A673 (cell line): ENCODE data around the gene CNPY1. TPM values are rescaled to one million over a fixed set of nuclear protein-coding genes. Genes with fewer than 3 reads are reported as not detected.

ENCODE experiments used
- BruUV-seq: library from RNA; stranded (reverse); fragments of 400-500 nt; replicated peaks from 2 replicates; lab custom pipeline; 2021; lab: Mats Ljungman, UMichigan
- CTCF ChIA-PET: fragments of 300-600 bp; sonication (Branson Sonifier 250); formaldehyde crosslinking; loops from one replicate; lab custom pipeline; 2022; ENCODE audit warnings: antibody characterized with exemption; lab: Charles Lee
- POLR2A ChIA-PET: fragments of 300-600 bp; sonication (Branson Sonifier 250); formaldehyde crosslinking; loops from one replicate; lab custom pipeline; 2022; ENCODE audit warnings: antibody characterized with exemption; ENCODE audit not compliant: low non-redundant PET; lab: Charles Lee
- DNase-seq: peaks from one replicate; pipeline ENCODE4 v3.0.0-alpha.2; 2015; ENCODE audit warnings: low spot score
- H3K27ac ChIP-seq: fragments of 200-600 bp; sonication (generic); 2 replicates; pipeline ENCODE4 v1.5.1; 2016; ENCODE audit warnings: mixed run types, low read depth, mild to moderate bottlenecking, mixed read lengths, antibody characterized with exemption, low read length; ENCODE audit not compliant: poor library complexity, severe bottlenecking
- H3K27me3 ChIP-seq: fragments of 200-600 bp; sonication (generic); replicated peaks from 2 replicates; pipeline ENCODE4 v1.6.1; 2017; ENCODE audit warnings: mixed run types, low read depth, mild to moderate bottlenecking, mixed read lengths, antibody characterized with exemption, low read length; ENCODE audit not compliant: insufficient read depth, poor library complexity
- H3K36me3 ChIP-seq: fragments of 200-600 bp; sonication (generic); 2 replicates; pipeline ENCODE4 v1.6.1; 2016; ENCODE audit warnings: mixed run types, mild to moderate bottlenecking, mixed read lengths, antibody characterized with exemption, low read length; ENCODE audit not compliant: insufficient read depth, poor library complexity, severe bottlenecking
- H3K4me1 ChIP-seq: fragments of 200-600 bp; sonication (generic); 2 replicates; pipeline ENCODE4 v1.6.1; 2017; ENCODE audit warnings: mixed run types, mild to moderate bottlenecking, mixed read lengths, antibody characterized with exemption, low read length; ENCODE audit not compliant: insufficient read depth, poor library complexity, severe bottlenecking
- H3K4me3 ChIP-seq: fragments of 200-600 bp; sonication (generic); 2 replicates; pipeline ENCODE4 v1.5.1; 2016; ENCODE audit warnings: low read depth, mixed run types, mild to moderate bottlenecking, mixed read lengths, low read length; ENCODE audit not compliant: poor library complexity, severe bottlenecking
- H3K9me3 ChIP-seq: fragments of 200-600 bp; sonication (generic); 2 replicates; pipeline ENCODE4 v1.6.1; 2016; ENCODE audit warnings: mixed run types, low read depth, mild to moderate bottlenecking, mixed read lengths, antibody characterized with exemption, low read length; ENCODE audit not compliant: poor library complexity, severe bottlenecking
- CTCF ChIP-seq: fragments of 300-800, 200-600 bp; sonication (generic); conservative IDR thresholded peaks from 2 replicates; pipeline ENCODE4 v1.5.1; 2017; ENCODE audit warnings: low read depth, mild to moderate bottlenecking, antibody characterized with exemption, low read length, moderate library complexity, mixed read lengths
- EZH2 ChIP-seq: fragments of 200-600 bp; sonication (generic); IDR thresholded peaks from 2 replicates; pipeline ENCODE4 v1.6.1; 2017; ENCODE audit warnings: borderline replicate concordance, low read depth, mild to moderate bottlenecking, mixed read lengths, antibody characterized with exemption, low read length; ENCODE audit not compliant: poor library complexity, severe bottlenecking
- intact Hi-C: fragments of 100-400 bp; cut with micrococcal nuclease; formaldehyde crosslinking; loops from one replicate; pipeline ENCODE4 v1.10.0; 2022; ENCODE audit not compliant: unreplicated experiment
- total RNA-seq: library from RNA; stranded (reverse); gene quantifications from 2 replicates; pipeline ENCODE4 v1.2.3, GENCODE V29; 2021

Gene CNPY1
- total RNA-seq, 1 experiment from 2014 or later: not detected

GRCh38 chr7:155533120-155533826, 13.1 kb downstream of the CNPY1 start:
- Histone ChIP-seq H3K27ac (no peak overlapping the region), H3K9me3 (no peaks in the 10 kb centered on the region), H3K4me1 (peaks cover 14% of the 10 kb centered on the region), H3K4me3 (peak overlapping the region; percentile 32), H3K27me3 (peaks cover 66% of the 10 kb centered on the region), H3K36me3 (no peaks in the 10 kb centered on the region)
- CTCF ChIA-PET: no interaction called here
- TF ChIP-seq EZH2: peak; percentile 78
- no peak for TF ChIP-seq CTCF
- BruUV-seq: no TSS peak
- DNase-seq: no peak
- POLR2A ChIA-PET: no interaction called here
- intact Hi-C loops: loop anchor here (10.0 kb wide), 1 partner anchor 608 kb away; no protein-coding TSS in a partner anchor

GRCh38 chr7:155532792-155533119, 13.6 kb downstream of the CNPY1 start:
- Histone ChIP-seq H3K27ac (no peak overlapping the region), H3K27me3 (peaks cover 68% of the 10 kb centered on the region), H3K36me3 (no peaks in the 10 kb centered on the region), H3K4me3 (peak overlapping the region; percentile 32), H3K9me3 (no peaks in the 10 kb centered on the region), H3K4me1 (peaks cover 14% of the 10 kb centered on the region)
- intact Hi-C loops: loop anchor here (10.0 kb wide), 1 partner anchor 608 kb away; no protein-coding TSS in a partner anchor
- no peak for DNase-seq
- no peak for TF ChIP-seq EZH2
- BruUV-seq: no TSS peak
- POLR2A ChIA-PET: no interaction called here
- CTCF ChIA-PET: no interaction called here

- TF ChIP-seq CTCF (no peak), EZH2 (no peak)
- Histone ChIP-seq H3K27ac (no peak overlapping the region), H3K4me3 (no peak overlapping the region), H3K9me3 (no peaks in the 10 kb centered on the region), H3K4me1 (peaks cover 14% of the 10 kb centered on the region), H3K27me3 (peaks cover 64% of the 10 kb centered on the region), H3K36me3 (no peaks in the 10 kb centered on the region)
- BruUV-seq: no TSS peak
- ChIA-PET CTCF (no interaction called here), POLR2A (no interaction called here)
- no peak for DNase-seq
- intact Hi-C loops: loop anchor here (10.0 kb wide), 1 partner anchor 607 kb away; no protein-coding TSS in a partner anchor
Measured at GRCh38 chr7:155531681-155532080, 14.7 kb downstream of the CNPY1 start.

- ChIA-PET CTCF (no interaction called here), POLR2A (no interaction called here)
Measured at GRCh38 chr7:155530601-155531000, 15.8 kb downstream of the CNPY1 start.

More at GRCh38 chr7:155530601-155531000, 15.8 kb downstream of the CNPY1 start:
- DNase-seq: no peak
- H3K27me3 ChIP-seq: peaks cover 64% of the 10 kb centered on the region
- intact Hi-C loops: loop anchor here (10.0 kb wide), 1 partner anchor 606 kb away; no protein-coding TSS in a partner anchor
- TF ChIP-seq CTCF: no peak
- TF ChIP-seq EZH2: no peak
- no peaks in the 10 kb centered on the region for H3K36me3 ChIP-seq
- H3K4me1 ChIP-seq: peaks cover 14% of the 10 kb centered on the region
- no peaks in the 10 kb centered on the region for H3K9me3 ChIP-seq
- H3K27ac ChIP-seq: no peak overlapping the region
- H3K4me3 ChIP-seq: no peak overlapping the region
- BruUV-seq: no TSS peak
